ENCODE results near the gene CCRL2. TPM values are rescaled to one million over a fixed set of nuclear protein-coding genes. Genes with fewer than 3 reads are reported as not detected.

CCRL2 gene
- total and polyA plus RNA-seq, 2 donors = 10.1 to 19.1 TPM

GRCh38 chr3:46374755-46375154 lies 32.3 kb upstream of the CCRL2 start:
- over 99% methylated on average over 3 of the region's 3 CpGs for WGBS
- no peak overlapping the region for H3K27ac ChIP-seq (ENCODE audit: low read depth in 1 of 2, low read length in 1 of 2)

DNA sequence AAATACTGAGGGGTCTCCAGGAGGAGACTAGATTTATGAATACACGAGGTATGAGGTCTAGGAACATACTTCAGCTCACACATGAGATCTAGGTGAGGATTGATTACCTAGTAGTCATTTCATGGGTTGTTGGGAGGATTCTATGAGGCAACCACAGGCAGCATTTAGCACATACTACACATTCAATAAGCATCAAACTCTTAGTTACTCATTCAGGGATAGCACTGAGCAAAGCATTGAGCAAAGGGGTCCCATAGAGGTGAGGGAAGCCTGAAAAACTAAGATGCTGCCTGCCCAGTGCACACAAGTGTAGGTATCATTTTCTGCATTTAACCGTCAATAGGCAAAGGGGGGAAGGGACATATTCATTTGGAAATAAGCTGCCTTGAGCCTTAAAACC lies 31.8 kb upstream of the CCRL2 start:
- Histone ChIP-seq H3K27me3 (ENCODE audit: control insufficient read depth in 2 of 2, insufficient read depth in 1 of 2, low read length in 1 of 2) (no peaks in the 10 kb centered on the region), H3K36me3 (ENCODE audit: control insufficient read depth in 2 of 2, insufficient read depth in 2 of 2, low read length in 1 of 2) (no peaks in the 10 kb centered on the region), H3K4me1 (ENCODE audit: control insufficient read depth in 2 of 2, insufficient read depth in 2 of 2, low read length in 2 of 2) (peaks cover 0 to 56% of the 10 kb centered on the region in 2 donors), H3K9me3 (ENCODE audit: control insufficient read depth in 2 of 2, insufficient read depth in 1 of 2, low read length in 1 of 2) (no peaks in the 10 kb centered on the region), H3K27ac (ENCODE audit: low read depth in 1 of 2, low read length in 1 of 2) (peak overlapping the region in 1 of 2 donors; percentile 15), H3K4me3 (ENCODE audit: low read length in 2 of 2) (no peak overlapping the region)
- no peak for DNase-seq (ENCODE audit: low read depth in 6 of 9, low spot score in 9 of 9)
- 86% methylated on average over 2 of the region's 2 CpGs for WGBS

More at GRCh38 chr3:46374755-46375154, 32.3 kb upstream of the CCRL2 start:
- no peak for DNase-seq (ENCODE audit: low read depth in 6 of 9, low spot score in 9 of 9)
- Histone ChIP-seq H3K36me3 (ENCODE audit: control insufficient read depth in 2 of 2, insufficient read depth in 2 of 2, low read length in 1 of 2) (no peaks in the 10 kb centered on the region), H3K4me1 (ENCODE audit: control insufficient read depth in 2 of 2, insufficient read depth in 2 of 2, low read length in 2 of 2) (peaks cover 0 to 57% of the 10 kb centered on the region in 2 donors), H3K4me3 (ENCODE audit: low read length in 2 of 2) (no peak overlapping the region), H3K27me3 (ENCODE audit: control insufficient read depth in 2 of 2, insufficient read depth in 1 of 2, low read length in 1 of 2) (no peaks in the 10 kb centered on the region), H3K9me3 (ENCODE audit: control insufficient read depth in 2 of 2, insufficient read depth in 1 of 2, low read length in 1 of 2) (no peaks in the 10 kb centered on the region)

- H3K27ac ChIP-seq (ENCODE audit: low read depth in 1 of 2, low read length in 1 of 2) = peak overlapping the region in 1 of 2 donors; percentile 15
- peaks cover 2 to 58% of the 10 kb centered on the region in 2 donors for H3K4me1 ChIP-seq (ENCODE audit: control insufficient read depth in 2 of 2, insufficient read depth in 2 of 2, low read length in 2 of 2)
- 0% methylated on average over 2 of the region's 2 CpGs for WGBS
- H3K9me3 ChIP-seq (ENCODE audit: control insufficient read depth in 2 of 2, insufficient read depth in 1 of 2, low read length in 1 of 2) = no peaks in the 10 kb centered on the region
- peak in 2 of 9 donors; percentile 21 to 68 for DNase-seq (ENCODE audit: low read depth in 6 of 9, low spot score in 9 of 9)
- no peaks in the 10 kb centered on the region for H3K36me3 ChIP-seq (ENCODE audit: control insufficient read depth in 2 of 2, insufficient read depth in 2 of 2, low read length in 1 of 2)
- H3K4me3 ChIP-seq (ENCODE audit: low read length in 2 of 2) = no peak overlapping the region
- H3K27me3 ChIP-seq (ENCODE audit: control insufficient read depth in 2 of 2, insufficient read depth in 1 of 2, low read length in 1 of 2) = no peaks in the 10 kb centered on the region
Observed at GRCh38 chr3:46375814-46376213, 31.2 kb upstream of the CCRL2 start.

DNA sequence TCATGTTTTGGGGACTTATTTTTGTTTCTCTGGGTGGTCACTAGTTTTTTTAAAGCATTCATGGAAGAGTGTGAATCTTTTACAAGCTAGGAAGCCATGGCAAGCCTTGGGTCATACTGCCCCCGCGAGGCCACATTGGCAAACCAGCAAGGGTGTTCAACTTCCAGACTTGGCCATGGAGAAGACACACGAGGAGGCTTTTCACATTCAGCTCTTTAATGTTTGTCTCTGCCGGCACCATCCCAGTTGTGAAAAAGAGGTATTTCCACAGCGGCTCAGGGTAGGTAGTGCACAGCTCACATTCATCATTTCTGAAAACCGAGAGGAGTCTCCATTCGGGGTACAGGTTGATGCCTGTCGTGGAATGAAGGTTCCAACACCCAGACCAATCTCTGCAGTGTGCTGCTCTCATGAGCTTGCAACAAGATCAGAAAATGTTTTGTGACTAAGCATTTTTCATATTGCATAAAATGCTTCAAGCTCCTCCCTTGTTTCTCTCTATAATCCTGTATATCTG lies 28.6 kb upstream of the CCRL2 start:
- H3K36me3 ChIP-seq (ENCODE audit: control insufficient read depth in 2 of 2, insufficient read depth in 2 of 2, low read length in 1 of 2) = no peaks in the 10 kb centered on the region
- no peaks in the 10 kb centered on the region for H3K9me3 ChIP-seq (ENCODE audit: control insufficient read depth in 2 of 2, insufficient read depth in 1 of 2, low read length in 1 of 2)
- no peak overlapping the region for H3K4me3 ChIP-seq (ENCODE audit: low read length in 2 of 2)
- DNase-seq (ENCODE audit: low read depth in 6 of 9, low spot score in 9 of 9) = peak in 6 of 9 donors; percentile 55 to 83 (median 61)
- peaks cover 3 to 53% of the 10 kb centered on the region in 2 donors for H3K4me1 ChIP-seq (ENCODE audit: control insufficient read depth in 2 of 2, insufficient read depth in 2 of 2, low read length in 2 of 2)
- WGBS = 51% methylated on average over 8 of the region's 8 CpGs
- no peak overlapping the region for H3K27ac ChIP-seq (ENCODE audit: low read depth in 1 of 2, low read length in 1 of 2)
- no peaks in the 10 kb centered on the region for H3K27me3 ChIP-seq (ENCODE audit: control insufficient read depth in 2 of 2, insufficient read depth in 1 of 2, low read length in 1 of 2)

- Histone ChIP-seq H3K27me3 (ENCODE audit: control insufficient read depth in 2 of 2, insufficient read depth in 1 of 2, low read length in 1 of 2) (no peaks in the 10 kb centered on the region), H3K4me1 (ENCODE audit: control insufficient read depth in 2 of 2, insufficient read depth in 2 of 2, low read length in 2 of 2) (peaks cover 3 to 52% of the 10 kb centered on the region in 2 donors), H3K27ac (ENCODE audit: low read depth in 1 of 2, low read length in 1 of 2) (peak overlapping the region; percentile 8 to 48), H3K4me3 (ENCODE audit: low read length in 2 of 2) (no peak overlapping the region), H3K36me3 (ENCODE audit: control insufficient read depth in 2 of 2, insufficient read depth in 2 of 2, low read length in 1 of 2) (no peaks in the 10 kb centered on the region), H3K9me3 (ENCODE audit: control insufficient read depth in 2 of 2, insufficient read depth in 1 of 2, low read length in 1 of 2) (no peaks in the 10 kb centered on the region)
- peak in 1 of 9 donors; percentile 51 for DNase-seq (ENCODE audit: low read depth in 6 of 9, low spot score in 9 of 9)
- 81% methylated on average over 8 of the region's 8 CpGs for WGBS
Observed at GRCh38 chr3:46380471-46381221, 26.4 kb upstream of the CCRL2 start.

- H3K27ac ChIP-seq (ENCODE audit: low read depth in 1 of 2, low read length in 1 of 2) = no peak overlapping the region
- H3K9me3 ChIP-seq (ENCODE audit: control insufficient read depth in 2 of 2, insufficient read depth in 1 of 2, low read length in 1 of 2) = no peaks in the 10 kb centered on the region
- no peak overlapping the region for H3K4me3 ChIP-seq (ENCODE audit: low read length in 2 of 2)
- H3K4me1 ChIP-seq (ENCODE audit: control insufficient read depth in 2 of 2, insufficient read depth in 2 of 2, low read length in 2 of 2) = peaks cover 3 to 53% of the 10 kb centered on the region in 2 donors
- H3K27me3 ChIP-seq (ENCODE audit: control insufficient read depth in 2 of 2, insufficient read depth in 1 of 2, low read length in 1 of 2) = no peaks in the 10 kb centered on the region
- 94% methylated on average over 3 of the region's 3 CpGs for WGBS
- DNase-seq (ENCODE audit: low read depth in 6 of 9, low spot score in 9 of 9) = no peak
- no peaks in the 10 kb centered on the region for H3K36me3 ChIP-seq (ENCODE audit: control insufficient read depth in 2 of 2, insufficient read depth in 2 of 2, low read length in 1 of 2)
Observed at GRCh38 chr3:46381625-46382024, 25.4 kb upstream of the CCRL2 start.

- whole genome bisulfite sequencing = 55% methylated on average over 6 of the region's 6 CpGs
- Histone ChIP-seq H3K4me1 (ENCODE audit: control insufficient read depth in 2 of 2, insufficient read depth in 2 of 2, low read length in 2 of 2) (peaks cover 3 to 46% of the 10 kb centered on the region in 2 donors), H3K36me3 (ENCODE audit: control insufficient read depth in 2 of 2, insufficient read depth in 2 of 2, low read length in 1 of 2) (no peaks in the 10 kb centered on the region), H3K27ac (ENCODE audit: low read depth in 1 of 2, low read length in 1 of 2) (peak overlapping the region in 1 of 2 donors; percentile 26), H3K9me3 (ENCODE audit: control insufficient read depth in 2 of 2, insufficient read depth in 1 of 2, low read length in 1 of 2) (peaks cover 0 to 4% of the 10 kb centered on the region in 2 donors), H3K4me3 (ENCODE audit: low read length in 2 of 2) (no peak overlapping the region), H3K27me3 (ENCODE audit: control insufficient read depth in 2 of 2, insufficient read depth in 1 of 2, low read length in 1 of 2) (no peaks in the 10 kb centered on the region)
- no peak for DNase-seq (ENCODE audit: low read depth in 6 of 9, low spot score in 9 of 9)
Observed at GRCh38 chr3:46383211-46383950, 23.7 kb upstream of the CCRL2 start.

GRCh38 chr3:46383951-46384330 lies 23.1 kb upstream of the CCRL2 start:
- Histone ChIP-seq H3K4me3 (ENCODE audit: low read length in 2 of 2) (no peak overlapping the region), H3K4me1 (ENCODE audit: control insufficient read depth in 2 of 2, insufficient read depth in 2 of 2, low read length in 2 of 2) (peaks cover 3 to 43% of the 10 kb centered on the region in 2 donors), H3K27me3 (ENCODE audit: control insufficient read depth in 2 of 2, insufficient read depth in 1 of 2, low read length in 1 of 2) (no peaks in the 10 kb centered on the region), H3K36me3 (ENCODE audit: control insufficient read depth in 2 of 2, insufficient read depth in 2 of 2, low read length in 1 of 2) (no peaks in the 10 kb centered on the region), H3K27ac (ENCODE audit: low read depth in 1 of 2, low read length in 1 of 2) (peak overlapping the region in 1 of 2 donors; percentile 26), H3K9me3 (ENCODE audit: control insufficient read depth in 2 of 2, insufficient read depth in 1 of 2, low read length in 1 of 2) (peaks cover 0 to 4% of the 10 kb centered on the region in 2 donors)
- 29% methylated on average over 5 of the region's 5 CpGs for WGBS
- no peak for DNase-seq (ENCODE audit: low read depth in 6 of 9, low spot score in 9 of 9)

GRCh38 chr3:46386205-46386604 lies 20.9 kb upstream of the CCRL2 start:
- peak overlapping the region; percentile 33 to 68 for H3K27ac ChIP-seq (ENCODE audit: low read depth in 1 of 2, low read length in 1 of 2)
- DNase-seq (ENCODE audit: low read depth in 6 of 9, low spot score in 9 of 9) = peak in 1 of 9 donors; percentile 62

More at GRCh38 chr3:46386205-46386604, 20.9 kb upstream of the CCRL2 start:
- Histone ChIP-seq H3K4me1 (ENCODE audit: control insufficient read depth in 2 of 2, insufficient read depth in 2 of 2, low read length in 2 of 2) (peaks cover 0 to 31% of the 10 kb centered on the region in 2 donors), H3K36me3 (ENCODE audit: control insufficient read depth in 2 of 2, insufficient read depth in 2 of 2, low read length in 1 of 2) (no peaks in the 10 kb centered on the region), H3K4me3 (ENCODE audit: low read length in 2 of 2) (no peak overlapping the region), H3K27me3 (ENCODE audit: control insufficient read depth in 2 of 2, insufficient read depth in 1 of 2, low read length in 1 of 2) (no peaks in the 10 kb centered on the region), H3K9me3 (ENCODE audit: control insufficient read depth in 2 of 2, insufficient read depth in 1 of 2, low read length in 1 of 2) (peaks cover 0 to 4% of the 10 kb centered on the region in 2 donors)
- 9% methylated on average over 4 of the region's 4 CpGs for WGBS
